HG03066 (cell line): ENCODE results near the gene FDX1.

ENCODE experiments used
- ATAC-seq: cut with Tn5 transposase; IDR thresholded peaks from one replicate; pipeline ENCODE4 v1.9.1; 2021; ENCODE audit warnings: low read depth; ENCODE audit not compliant: unreplicated experiment

Gene FDX1

GRCh38 chr11:110455718-110456117 is 26.0 kb downstream of the FDX1 start:
- no peak for ATAC-seq

DNA sequence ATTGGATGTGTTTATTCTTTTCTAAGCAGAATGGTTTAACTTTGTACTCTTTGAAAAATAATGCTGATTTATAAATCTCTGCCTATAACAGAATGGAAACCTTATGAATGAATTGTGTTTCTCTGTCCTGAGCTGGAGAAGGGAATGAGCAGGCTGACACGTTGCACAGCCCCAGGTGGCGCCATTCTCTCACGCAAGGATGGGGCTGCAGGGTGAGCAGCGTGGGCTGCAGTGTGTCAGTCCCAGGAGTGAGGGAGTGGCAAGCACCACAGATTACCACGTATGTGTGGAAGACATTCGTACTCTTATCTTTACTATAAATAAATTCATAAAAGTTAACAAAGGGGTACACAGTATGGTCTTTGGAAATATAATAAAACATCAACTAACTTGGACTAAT is 33.4 kb downstream of the FDX1 start:
- no peak for ATAC-seq

DNA sequence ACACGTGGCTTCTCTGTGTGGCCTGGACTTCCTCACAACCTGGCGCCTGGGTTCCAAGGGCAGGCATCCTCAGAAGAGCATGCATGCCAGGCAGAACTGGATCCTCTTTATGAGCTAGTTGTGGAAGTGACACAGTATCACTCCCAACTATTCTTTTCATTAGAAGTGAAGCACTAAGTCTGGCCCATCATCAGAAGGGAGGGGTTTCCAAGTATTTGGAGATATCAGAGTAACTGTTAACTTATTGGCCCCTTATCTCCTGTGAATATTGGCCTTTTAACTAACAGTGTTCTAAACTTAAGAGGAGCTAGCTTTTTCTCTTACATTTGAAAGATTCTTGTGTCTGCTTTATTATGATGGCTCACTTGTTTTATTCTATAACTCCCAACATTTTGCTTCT is 35.5 kb downstream of the FDX1 start:
- no peak for ATAC-seq

- ATAC-seq = no peak
These were observed 37.8 kb downstream of the FDX1 start for GRCh38 chr11:110467556-110467955.

DNA sequence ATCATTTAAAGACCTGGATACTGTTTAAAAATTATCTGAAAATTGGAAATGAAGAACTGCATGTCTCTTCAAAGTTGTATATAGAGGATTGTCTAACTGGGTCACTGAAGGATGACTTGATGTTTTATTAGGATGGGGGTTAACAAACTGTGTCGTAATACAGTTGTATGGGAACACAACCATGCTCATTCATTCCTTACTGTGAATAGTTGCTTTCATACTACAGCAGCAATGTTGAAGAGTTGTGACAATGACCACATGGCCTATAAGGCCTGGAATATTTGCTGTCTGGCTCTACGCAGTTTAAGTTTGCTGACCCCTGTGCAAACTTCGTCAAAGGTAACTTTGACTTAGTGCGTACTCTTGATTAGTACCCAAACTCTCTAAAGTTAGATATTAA is 38.4 kb downstream of the FDX1 start:
- no peak for ATAC-seq

DNA sequence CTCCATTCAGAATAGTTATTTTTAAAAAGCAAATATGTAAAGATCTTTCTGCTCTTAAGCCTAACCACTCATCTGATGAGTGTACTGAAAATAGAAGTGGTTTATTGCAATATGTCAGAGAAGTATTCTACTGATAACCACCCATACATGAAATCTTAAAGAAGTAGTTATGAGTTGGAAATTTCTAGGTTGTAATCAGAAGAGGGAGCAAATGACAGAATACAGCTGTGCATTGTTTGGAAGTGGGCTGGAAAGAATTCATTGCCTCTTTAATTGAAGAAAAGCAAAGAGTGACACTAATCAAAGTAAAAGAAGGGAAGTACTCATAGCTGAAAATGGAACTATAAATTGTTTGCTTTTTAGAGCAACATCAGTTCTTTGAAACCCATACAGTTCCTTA is 39.4 kb downstream of the FDX1 start:
- ATAC-seq = no peak

DNA sequence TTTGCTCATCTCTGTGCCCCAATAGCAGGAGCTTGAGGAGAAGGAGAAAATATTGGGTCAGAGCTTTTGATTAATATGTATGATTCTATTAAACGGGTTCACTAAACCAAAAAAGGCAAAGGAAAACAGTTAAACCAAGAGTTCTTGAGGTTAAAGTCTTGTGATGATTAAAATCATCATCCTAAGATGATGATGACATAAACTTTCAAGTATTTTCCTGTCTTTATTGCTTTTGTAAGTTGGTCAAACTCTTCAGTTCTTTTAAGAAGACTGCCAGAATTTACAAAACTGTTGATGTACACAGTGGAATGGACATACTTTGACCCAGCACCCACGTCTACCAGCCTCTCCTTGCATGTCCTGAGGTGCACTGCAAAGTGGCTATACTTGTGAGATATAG is 41.0 kb downstream of the FDX1 start:
- ATAC-seq = no peak

- ATAC-seq = no peak
These were observed 41.6 kb downstream of the FDX1 start for GRCh38 chr11:110471371-110471770.

DNA sequence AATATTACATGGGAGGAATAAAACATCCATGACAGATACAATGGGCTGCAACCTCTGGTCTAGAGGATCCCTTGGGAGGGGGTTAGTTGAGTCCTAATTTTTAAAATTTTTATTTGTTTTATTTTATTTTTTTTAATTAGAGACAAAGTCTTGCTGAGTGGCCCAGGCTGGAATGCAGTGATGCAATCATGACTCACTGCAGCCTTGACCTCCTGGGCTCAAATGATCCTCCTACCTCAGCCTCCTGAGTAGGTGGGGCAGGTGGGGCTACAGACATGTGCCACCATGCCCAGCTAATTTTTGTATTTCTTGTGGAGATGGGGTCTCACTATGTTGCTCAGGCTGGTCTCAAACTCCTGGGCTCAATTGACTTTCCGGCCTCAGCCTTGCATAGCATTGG is 43.1 kb downstream of the FDX1 start:
- ATAC-seq = no peak

GRCh38 chr11:110473706-110474105 is 44.0 kb downstream of the FDX1 start:
- no peak for ATAC-seq

GRCh38 chr11:110474578-110474977 is 44.8 kb downstream of the FDX1 start:
- ATAC-seq = no peak

GRCh38 chr11:110475671-110476070 is 45.9 kb downstream of the FDX1 start:
- no peak for ATAC-seq

- no peak for ATAC-seq
These were observed 48.7 kb downstream of the FDX1 start for GRCh38 chr11:110478410-110478809.

- no peak for ATAC-seq
These were observed 49.7 kb downstream of the FDX1 start for GRCh38 chr11:110479108-110480101.

GRCh38 chr11:110481523-110481922 is 51.8 kb downstream of the FDX1 start:
- ATAC-seq = no peak

DNA sequence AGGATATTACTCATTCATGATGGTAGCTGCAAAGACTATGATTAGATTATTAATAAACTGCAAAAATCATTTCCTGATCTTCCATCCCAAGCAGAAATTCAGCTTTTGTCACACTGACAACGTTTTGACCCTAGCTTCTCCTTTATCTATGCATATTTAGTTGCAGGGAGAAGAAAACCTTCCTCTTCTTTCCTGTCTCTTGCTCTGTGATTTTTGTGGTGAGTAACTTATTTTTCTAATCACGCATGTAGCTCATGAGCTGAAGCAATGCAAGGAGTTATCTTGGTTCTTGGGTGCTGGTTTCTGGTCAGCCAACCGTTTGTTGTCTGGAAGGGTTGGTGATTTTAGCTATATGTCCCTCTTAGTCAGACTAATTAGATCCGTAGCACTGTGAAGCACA is 56.4 kb downstream of the FDX1 start:
- no peak for ATAC-seq

- no peak for ATAC-seq
These were observed 58.7 kb downstream of the FDX1 start for GRCh38 chr11:110488446-110488845.

- ATAC-seq = no peak
These were observed 61.1 kb downstream of the FDX1 start for GRCh38 chr11:110490886-110491285.

DNA sequence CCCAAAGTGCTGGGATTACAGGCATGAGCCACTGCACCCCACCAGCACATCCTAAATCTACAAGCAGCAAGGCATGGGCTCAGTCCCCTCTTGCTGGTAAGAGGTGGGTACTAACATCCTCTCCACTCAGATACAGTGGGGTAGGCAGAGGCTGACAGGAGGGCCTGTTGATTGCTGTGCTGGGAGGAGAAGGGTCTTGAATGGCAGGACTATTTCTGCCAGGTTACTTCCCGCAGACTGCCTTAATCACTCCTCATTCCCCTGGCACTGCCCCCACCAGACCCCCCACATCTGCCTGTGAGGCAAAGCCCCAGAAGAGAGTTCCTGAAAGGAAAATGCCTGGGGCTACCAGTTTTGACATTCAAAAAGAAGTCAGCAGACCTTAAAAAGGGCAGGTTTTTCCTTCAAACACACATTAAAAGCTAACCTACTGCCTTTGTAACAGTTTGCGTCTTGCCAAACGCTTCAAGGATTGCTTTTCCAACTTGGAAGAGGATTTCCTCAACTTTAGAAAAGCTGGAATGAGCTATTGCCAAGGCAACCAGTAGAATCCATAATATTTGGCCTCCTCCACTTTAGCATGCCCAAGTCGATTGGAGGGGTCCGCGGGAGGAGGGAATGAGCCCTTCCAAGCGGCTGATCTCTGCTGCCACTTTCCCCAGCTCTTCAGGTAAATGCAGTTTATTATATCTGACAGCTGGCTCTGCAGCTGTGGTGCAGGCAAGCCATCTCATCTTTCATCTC is 62.0 kb downstream of the FDX1 start:
- ATAC-seq = no peak

DNA sequence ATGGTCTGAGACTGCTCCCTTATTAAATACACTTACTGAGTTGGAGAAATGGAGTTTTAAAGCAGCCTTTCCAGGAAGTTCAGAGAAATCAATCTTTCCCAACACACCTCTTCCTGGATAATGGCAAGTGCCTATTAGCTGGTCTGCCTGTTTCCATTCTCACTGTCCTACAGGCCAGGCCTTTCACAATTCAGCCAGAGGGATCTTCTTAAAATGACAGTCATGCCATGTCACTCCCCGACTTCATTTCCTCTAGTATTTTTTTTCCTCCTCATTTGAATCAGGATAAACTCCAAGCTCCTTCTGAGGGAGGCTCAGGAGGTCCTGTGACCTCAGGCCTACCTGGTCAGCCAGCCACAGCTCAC is 62.6 kb downstream of the FDX1 start:
- ATAC-seq = no peak

DNA sequence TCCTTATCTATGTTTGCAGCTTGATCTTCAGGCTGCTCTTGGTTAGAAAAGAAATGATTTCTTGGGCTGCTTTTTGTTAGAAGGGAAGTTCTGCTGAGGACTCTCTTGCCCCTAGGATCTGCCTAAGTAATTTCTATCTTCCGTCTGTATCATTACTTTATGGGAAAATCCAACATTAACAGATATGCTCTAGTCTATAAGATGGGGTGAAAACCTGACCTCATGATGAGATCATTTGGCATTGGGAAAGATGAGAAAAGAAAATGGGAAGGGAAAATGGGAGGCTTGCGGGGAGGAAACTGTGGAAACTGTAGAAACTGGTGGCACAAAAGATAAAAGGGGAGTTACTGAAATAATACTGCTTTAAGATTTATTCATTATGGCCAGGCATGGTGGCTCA is 63.6 kb downstream of the FDX1 start:
- ATAC-seq = no peak
